ENCODE data around the gene MOGAT1.
A peak's percentile ranks its signal among the peaks of the same experiment; 100 is the strongest.

MOGAT1 gene

GRCh38 chr2:222671259-222672067 lies at the start of gene MOGAT1:
Gene MOGAT1, plus strand, starts transcription at chr2:222671658. Its CDS starts 128 bp downstream, at chr2:222671786.
- DNase-seq (ENCODE audit: low read depth, low spot score), result no peak

GRCh38 chr2:222621893-222622292 lies 49.6 kb upstream of the MOGAT1 start:
- DNase-seq (ENCODE audit: low read depth, low spot score), result no peak

GRCh38 chr2:222622910-222623309 lies 48.5 kb upstream of the MOGAT1 start:
- DNase-seq (ENCODE audit: low read depth, low spot score), result no peak

- DNase-seq (ENCODE audit: low read depth, low spot score), result no peak
These were observed 47.6 kb upstream of the MOGAT1 start for GRCh38 chr2:222623756-222624309.

- no peak for DNase-seq (ENCODE audit: low read depth, low spot score)
These were observed 43.7 kb upstream of the MOGAT1 start for GRCh38 chr2:222627764-222628163.

GRCh38 chr2:222635295-222635694 lies 36.2 kb upstream of the MOGAT1 start:
- DNase-seq (ENCODE audit: low read depth, low spot score), result no peak

GRCh38 chr2:222637067-222637466 lies 34.4 kb upstream of the MOGAT1 start:
- no peak for DNase-seq (ENCODE audit: low read depth, low spot score)

GRCh38 chr2:222641336-222641735 lies 30.1 kb upstream of the MOGAT1 start:
- DNase-seq (ENCODE audit: low read depth, low spot score), result no peak

- DNase-seq (ENCODE audit: low read depth, low spot score), result no peak
These were observed 28.3 kb upstream of the MOGAT1 start for GRCh38 chr2:222643134-222643533.

GRCh38 chr2:222646008-222646407 lies 25.4 kb upstream of the MOGAT1 start:
- no peak for DNase-seq (ENCODE audit: low read depth, low spot score)

- DNase-seq (ENCODE audit: low read depth, low spot score), result no peak
These were observed 21.7 kb upstream of the MOGAT1 start for GRCh38 chr2:222649801-222650200.

- DNase-seq (ENCODE audit: low read depth, low spot score), result no peak
These were observed 19.6 kb upstream of the MOGAT1 start for GRCh38 chr2:222651718-222652418.

GRCh38 chr2:222652491-222653255 lies 18.8 kb upstream of the MOGAT1 start:
- no peak for DNase-seq (ENCODE audit: low read depth, low spot score)

GRCh38 chr2:222653280-222653679 lies 18.2 kb upstream of the MOGAT1 start:
- no peak for DNase-seq (ENCODE audit: low read depth, low spot score)

GRCh38 chr2:222655787-222656525 lies 15.5 kb upstream of the MOGAT1 start, which contains the start of gene FARSB:
Gene FARSB, minus strand, starts transcription at chr2:222656092. Its CDS starts 19 bp downstream, at chr2:222656073.
- DNase-seq (ENCODE audit: low read depth, low spot score), result peak; percentile 88

GRCh38 chr2:222656526-222657446 lies 14.7 kb upstream of the MOGAT1 start:
- DNase-seq (ENCODE audit: low read depth, low spot score), result no peak

GRCh38 chr2:222663479-222663878 lies 8.0 kb upstream of the MOGAT1 start:
- DNase-seq (ENCODE audit: low read depth, low spot score), result no peak

GRCh38 chr2:222668494-222669154 lies 2.8 kb upstream of the MOGAT1 start:
- no peak for DNase-seq (ENCODE audit: low read depth, low spot score)

- no peak for DNase-seq (ENCODE audit: low read depth, low spot score)
These were observed 2.1 kb upstream of the MOGAT1 start for GRCh38 chr2:222669353-222669752.

Measured in activated CD4-positive, CD25-positive, alpha-beta regulatory T cell treated with anti-CD3 and anti-CD28 coated beads, Interleukin-2, amount 50 U/mL, for 16 hours (primary cell).